Epithelial cell of proximal tubule (primary cell): ENCODE measurements around the gene ASCC1. TPM values are rescaled to one million over a fixed set of nuclear protein-coding genes. Genes with fewer than 3 reads are reported as not detected.

Experiments
- DNase-seq: peaks from one replicate; pipeline ENCODE4 v3.0.0-alpha.2; 2011; ENCODE audit warnings: low read depth
- H3K4me3 ChIP-seq: 2 replicates; pipeline ENCODE4 v1.5.1; 2011; ENCODE audit warnings: low read depth, mild to moderate bottlenecking, low read length
- CTCF ChIP-seq: conservative IDR thresholded peaks from 2 replicates; pipeline ENCODE4 v1.5.1; 2012; ENCODE audit warnings: low read depth, mild to moderate bottlenecking, low read length
- total RNA-seq: library from RNA; depleted of rRNA; stranded (reverse); fragments of >200 nt; gene quantifications from 2 replicates; pipeline ENCODE4 v1.2.3, GENCODE V29; 2015

Gene ASCC1
- total RNA-seq, 1 donor from 2014 or later, result 21.4 TPM

GRCh38 chr10:72204724-72205123 is 11.4 kb downstream of the ASCC1 start:
- DNase-seq, result no peak
- H3K4me3 ChIP-seq, result no peak overlapping the region
- TF ChIP-seq CTCF, result no peak

- DNase-seq, result no peak
- no peak overlapping the region for H3K4me3 ChIP-seq
- no peak for TF ChIP-seq CTCF
Measured at GRCh38 chr10:72204296-72204695, 11.8 kb downstream of the ASCC1 start.

- H3K4me3 ChIP-seq, result no peak overlapping the region
- no peak for DNase-seq
- no peak for TF ChIP-seq CTCF
Measured at GRCh38 chr10:72201293-72201692, 14.8 kb downstream of the ASCC1 start.

GRCh38 chr10:72200883-72201282 is 15.2 kb downstream of the ASCC1 start:
- TF ChIP-seq CTCF, result no peak
- no peak for DNase-seq
- H3K4me3 ChIP-seq, result no peak overlapping the region

GRCh38 chr10:72194949-72195348 is 21.1 kb downstream of the ASCC1 start:
- TF ChIP-seq CTCF, result no peak
- no peak for DNase-seq
- no peak overlapping the region for H3K4me3 ChIP-seq

- no peak overlapping the region for H3K4me3 ChIP-seq
- no peak for DNase-seq
- no peak for TF ChIP-seq CTCF
Measured at GRCh38 chr10:72186982-72187330, 29.1 kb downstream of the ASCC1 start.

- no peak overlapping the region for H3K4me3 ChIP-seq
- TF ChIP-seq CTCF, result no peak
- DNase-seq, result no peak
Measured at GRCh38 chr10:72186258-72186981, 29.7 kb downstream of the ASCC1 start.
